GM12878 (cell line): ENCODE data around the gene FLT1.

Experiments
- ATF7 ChIP-seq: fragments of 450-650 bp; IDR thresholded peaks from 2 replicates; pipeline ENCODE4 v1.6.1; 2016; ENCODE audit warnings: low read depth, mild to moderate bottlenecking
- SREBF1 ChIP-seq: IDR thresholded peaks from 2 replicates; pipeline ENCODE4 v1.6.1; 2012; ENCODE audit warnings: mild to moderate bottlenecking, low read length
- YY1 ChIP-seq: IDR thresholded peaks from 2 replicates; pipeline ENCODE4 v1.6.1; 2011; ENCODE audit warnings: low read depth, mild to moderate bottlenecking, low read length
- TF ChIP-seq, protein P1 (sequence below), 3 experiments: IDR thresholded peaks in 2 of 3; conservative IDR thresholded peaks in 1 of 3; 2 replicates each; pipeline ENCODE4 v1.5.1; 2011; ENCODE audit warnings: low read depth in 3 of 3, low read length in 3 of 3, mild to moderate bottlenecking in 3 of 3, control low read depth in 2 of 3, moderate library complexity in 2 of 3, inconsistent platforms in 1 of 3, mixed read lengths in 1 of 3; ENCODE audit not compliant: control insufficient read depth in 2 of 3, insufficient read depth in 1 of 3; ENCODE audit errors: extremely low read depth in 1 of 3

DNA sequence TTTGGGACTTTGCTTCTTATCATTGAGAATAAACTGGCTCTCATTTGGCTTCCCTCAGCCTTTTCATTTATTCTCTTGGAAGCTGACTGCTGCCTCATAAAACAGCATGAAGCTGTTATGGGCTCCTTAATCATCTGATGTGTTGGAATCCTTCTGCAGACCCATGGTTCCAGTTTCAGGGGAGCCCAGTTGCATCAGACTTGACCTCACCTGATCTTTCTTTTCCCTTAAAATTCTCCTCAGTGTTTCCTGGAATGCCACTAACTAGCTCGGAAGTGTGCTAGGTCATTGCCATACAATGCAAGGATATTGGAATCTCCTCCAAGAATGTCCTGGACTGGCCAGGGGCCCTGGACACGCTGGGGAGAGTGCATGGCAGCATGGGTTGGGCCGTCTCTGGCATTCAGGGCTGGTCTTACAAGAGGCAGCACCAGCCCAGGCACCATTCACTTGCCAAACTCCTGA, 158.7 kb downstream of the FLT1 start:
- TF ChIP-seq, protein P1, sequence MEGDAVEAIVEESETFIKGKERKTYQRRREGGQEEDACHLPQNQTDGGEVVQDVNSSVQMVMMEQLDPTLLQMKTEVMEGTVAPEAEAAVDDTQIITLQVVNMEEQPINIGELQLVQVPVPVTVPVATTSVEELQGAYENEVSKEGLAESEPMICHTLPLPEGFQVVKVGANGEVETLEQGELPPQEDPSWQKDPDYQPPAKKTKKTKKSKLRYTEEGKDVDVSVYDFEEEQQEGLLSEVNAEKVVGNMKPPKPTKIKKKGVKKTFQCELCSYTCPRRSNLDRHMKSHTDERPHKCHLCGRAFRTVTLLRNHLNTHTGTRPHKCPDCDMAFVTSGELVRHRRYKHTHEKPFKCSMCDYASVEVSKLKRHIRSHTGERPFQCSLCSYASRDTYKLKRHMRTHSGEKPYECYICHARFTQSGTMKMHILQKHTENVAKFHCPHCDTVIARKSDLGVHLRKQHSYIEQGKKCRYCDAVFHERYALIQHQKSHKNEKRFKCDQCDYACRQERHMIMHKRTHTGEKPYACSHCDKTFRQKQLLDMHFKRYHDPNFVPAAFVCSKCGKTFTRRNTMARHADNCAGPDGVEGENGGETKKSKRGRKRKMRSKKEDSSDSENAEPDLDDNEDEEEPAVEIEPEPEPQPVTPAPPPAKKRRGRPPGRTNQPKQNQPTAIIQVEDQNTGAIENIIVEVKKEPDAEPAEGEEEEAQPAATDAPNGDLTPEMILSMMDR (IDR thresholded peaks at IDR 0.05 in 2 of 3, conservative IDR thresholded peaks at IDR 0.05 in 1 of 3; ENCODE audit: control insufficient read depth in 2 of 3, extremely low read depth in 1 of 3, insufficient read depth in 1 of 3, low read depth in 3 of 3, low read length in 3 of 3): no peak
- TF ChIP-seq YY1 (no peak), ATF7 (no peak), SREBF1 (no peak)
